Measurements from ENCODE around the gene NEK1.
"Not testable (repeated sequence)": the region's sequence is repeated elsewhere in the genome, so short reads cannot be mapped to it uniquely, and the experiment has no call there.

DNA sequence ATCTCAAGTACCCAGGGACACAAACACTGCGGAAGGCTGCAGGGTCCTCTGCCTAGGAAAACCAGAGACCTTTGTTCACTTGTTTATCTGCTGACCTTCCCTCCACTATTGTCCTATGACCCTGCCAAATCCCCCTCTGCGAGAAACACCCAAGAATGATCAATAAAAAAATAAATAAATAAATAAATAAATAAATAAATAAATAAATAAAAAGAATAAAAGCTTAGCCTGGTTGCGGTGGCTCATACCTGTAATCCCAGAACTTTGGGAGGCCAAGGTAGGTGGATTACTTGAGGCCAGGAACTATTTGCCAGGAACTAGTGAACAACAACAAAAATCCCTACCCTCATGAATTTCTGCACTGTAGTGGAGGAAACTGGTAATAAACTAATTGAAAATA is 41.4 kb downstream of the NEK1 start:
- not testable (repeated sequence) for TF ChIP-seq POLR2A (IDR thresholded peaks at IDR 0.05)
- TF ChIP-seq, protein P1, sequence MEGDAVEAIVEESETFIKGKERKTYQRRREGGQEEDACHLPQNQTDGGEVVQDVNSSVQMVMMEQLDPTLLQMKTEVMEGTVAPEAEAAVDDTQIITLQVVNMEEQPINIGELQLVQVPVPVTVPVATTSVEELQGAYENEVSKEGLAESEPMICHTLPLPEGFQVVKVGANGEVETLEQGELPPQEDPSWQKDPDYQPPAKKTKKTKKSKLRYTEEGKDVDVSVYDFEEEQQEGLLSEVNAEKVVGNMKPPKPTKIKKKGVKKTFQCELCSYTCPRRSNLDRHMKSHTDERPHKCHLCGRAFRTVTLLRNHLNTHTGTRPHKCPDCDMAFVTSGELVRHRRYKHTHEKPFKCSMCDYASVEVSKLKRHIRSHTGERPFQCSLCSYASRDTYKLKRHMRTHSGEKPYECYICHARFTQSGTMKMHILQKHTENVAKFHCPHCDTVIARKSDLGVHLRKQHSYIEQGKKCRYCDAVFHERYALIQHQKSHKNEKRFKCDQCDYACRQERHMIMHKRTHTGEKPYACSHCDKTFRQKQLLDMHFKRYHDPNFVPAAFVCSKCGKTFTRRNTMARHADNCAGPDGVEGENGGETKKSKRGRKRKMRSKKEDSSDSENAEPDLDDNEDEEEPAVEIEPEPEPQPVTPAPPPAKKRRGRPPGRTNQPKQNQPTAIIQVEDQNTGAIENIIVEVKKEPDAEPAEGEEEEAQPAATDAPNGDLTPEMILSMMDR (IDR thresholded peaks at IDR 0.05), result not testable (repeated sequence)
